ENCODE data around the gene S100A8. TPM values are rescaled to one million over a fixed set of nuclear protein-coding genes. Genes with fewer than 3 reads are reported as not detected.

Gene S100A8
- total RNA-seq, 1 donor from 2014 or later, result not detected

- TF ChIP-seq CTCF (IDR thresholded peaks at IDR 0.05; ENCODE audit: insufficient read depth, low read length, poor library complexity, severe bottlenecking), result no peak
Measured at GRCh38 chr1:153364766-153365666, 25.9 kb downstream of the S100A8 start.

GRCh38 chr1:153364156-153364555 lies 26.7 kb downstream of the S100A8 start:
- Histone ChIP-seq H3K36me3 (ENCODE audit: control insufficient read depth, insufficient read depth, low read length) (no peaks in the 10 kb centered on the region), H3K27me3 (ENCODE audit: control insufficient read depth, insufficient read depth, low read length) (no peaks in the 10 kb centered on the region), H3K4me3 (ENCODE audit: low read depth, low read length) (no peak overlapping the region)
- DNase-seq (ENCODE audit: low read depth), result no peak
- no peak for TF ChIP-seq CTCF (IDR thresholded peaks at IDR 0.05; ENCODE audit: insufficient read depth, low read length, poor library complexity, severe bottlenecking)

More at GRCh38 chr1:153364766-153365666, 25.9 kb downstream of the S100A8 start:
- Histone ChIP-seq H3K4me3 (ENCODE audit: low read depth, low read length) (no peak overlapping the region), H3K27me3 (ENCODE audit: control insufficient read depth, insufficient read depth, low read length) (no peaks in the 10 kb centered on the region), H3K36me3 (ENCODE audit: control insufficient read depth, insufficient read depth, low read length) (no peaks in the 10 kb centered on the region)
- DNase-seq (ENCODE audit: low read depth), result no peak

- Histone ChIP-seq H3K36me3 (ENCODE audit: control insufficient read depth, insufficient read depth, low read length) (no peaks in the 10 kb centered on the region), H3K27me3 (ENCODE audit: control insufficient read depth, insufficient read depth, low read length) (no peaks in the 10 kb centered on the region), H3K4me3 (ENCODE audit: low read depth, low read length) (no peak overlapping the region)
- DNase-seq (ENCODE audit: low read depth), result no peak
- no peak for TF ChIP-seq CTCF (IDR thresholded peaks at IDR 0.05; ENCODE audit: insufficient read depth, low read length, poor library complexity, severe bottlenecking)
Measured at GRCh38 chr1:153363641-153364040, 27.2 kb downstream of the S100A8 start.

- H3K27me3 ChIP-seq (ENCODE audit: control insufficient read depth, insufficient read depth, low read length), result no peaks in the 10 kb centered on the region
- TF ChIP-seq CTCF (IDR thresholded peaks at IDR 0.05; ENCODE audit: insufficient read depth, low read length, poor library complexity, severe bottlenecking), result no peak
- H3K4me3 ChIP-seq (ENCODE audit: low read depth, low read length), result no peak overlapping the region
- no peaks in the 10 kb centered on the region for H3K36me3 ChIP-seq (ENCODE audit: control insufficient read depth, insufficient read depth, low read length)
- DNase-seq (ENCODE audit: low read depth), result no peak
Measured at GRCh38 chr1:153362187-153362775, 28.6 kb downstream of the S100A8 start.

- Histone ChIP-seq H3K4me3 (ENCODE audit: low read depth, low read length) (no peak overlapping the region), H3K36me3 (ENCODE audit: control insufficient read depth, insufficient read depth, low read length) (no peaks in the 10 kb centered on the region), H3K27me3 (ENCODE audit: control insufficient read depth, insufficient read depth, low read length) (no peaks in the 10 kb centered on the region)
- TF ChIP-seq CTCF (IDR thresholded peaks at IDR 0.05; ENCODE audit: insufficient read depth, low read length, poor library complexity, severe bottlenecking), result no peak
- DNase-seq (ENCODE audit: low read depth), result no peak
Measured at GRCh38 chr1:153361480-153362109, 29.3 kb downstream of the S100A8 start.

Data from kidney epithelial cell (primary cell).